Measurements from ENCODE around the gene PURB. TPM values are rescaled to one million over a fixed set of nuclear protein-coding genes. Genes with fewer than 3 reads are reported as not detected.

Gene PURB
- total RNA-seq, 1 donor from 2014 or later, result 13.1 TPM

GRCh38 chr7:44858161-44858560, 27.2 kb downstream of the PURB start:
- DNase-seq, result no peak
- TF ChIP-seq CTCF (IDR thresholded peaks at IDR 0.05; ENCODE audit: borderline replicate concordance), result no peak
- H3K4me1 ChIP-seq, result no peaks in the 10 kb centered on the region
- H3K4me3 ChIP-seq, result no peak overlapping the region
- no peaks in the 10 kb centered on the region for H3K27me3 ChIP-seq (ENCODE audit: low read depth)
- H3K36me3 ChIP-seq, result no peaks in the 10 kb centered on the region
- H3K9me3 ChIP-seq (replicated peaks), result no peaks in the 10 kb centered on the region
- H3K27ac ChIP-seq (replicated peaks), result no peak overlapping the region
- intact Hi-C loops (cut with micrococcal nuclease), result loop anchor here (10.0 kb wide), 1 partner anchor 277 kb away; no protein-coding TSS in a partner anchor

- DNase-seq, result no peak
- Histone ChIP-seq H3K27me3 (ENCODE audit: low read depth) (no peaks in the 10 kb centered on the region), H3K4me1 (no peaks in the 10 kb centered on the region), H3K27ac (replicated peaks) (no peak overlapping the region), H3K9me3 (replicated peaks) (no peaks in the 10 kb centered on the region), H3K36me3 (no peaks in the 10 kb centered on the region), H3K4me3 (no peak overlapping the region)
- no peak for TF ChIP-seq CTCF (IDR thresholded peaks at IDR 0.05; ENCODE audit: borderline replicate concordance)
- intact Hi-C loops (cut with micrococcal nuclease), result loop anchor here (10.0 kb wide), 1 partner anchor 280 kb away; no protein-coding TSS in a partner anchor
Measured at GRCh38 chr7:44854644-44855364, 30.5 kb downstream of the PURB start.

- H3K27me3 ChIP-seq (ENCODE audit: low read depth), result no peaks in the 10 kb centered on the region
- no peak overlapping the region for H3K4me3 ChIP-seq
- DNase-seq, result no peak
- intact Hi-C loops (cut with micrococcal nuclease), result loop anchor here (10.0 kb wide), 1 partner anchor 281 kb away; no protein-coding TSS in a partner anchor
- H3K36me3 ChIP-seq, result no peaks in the 10 kb centered on the region
- TF ChIP-seq CTCF (IDR thresholded peaks at IDR 0.05; ENCODE audit: borderline replicate concordance), result no peak
- H3K9me3 ChIP-seq (replicated peaks), result no peaks in the 10 kb centered on the region
- peaks cover 9% of the 10 kb centered on the region for H3K4me1 ChIP-seq
- no peak overlapping the region for H3K27ac ChIP-seq (replicated peaks)
Measured at GRCh38 chr7:44853391-44853790, 31.9 kb downstream of the PURB start.

GRCh38 chr7:44852590-44852989, 32.7 kb downstream of the PURB start:
- H3K4me1 ChIP-seq, result peaks cover 12% of the 10 kb centered on the region
- no peaks in the 10 kb centered on the region for H3K36me3 ChIP-seq
- H3K27ac ChIP-seq (replicated peaks), result no peak overlapping the region
- no peaks in the 10 kb centered on the region for H3K27me3 ChIP-seq (ENCODE audit: low read depth)
- intact Hi-C loops (cut with micrococcal nuclease), result loop anchor here (10.0 kb wide), 1 partner anchor 282 kb away; no protein-coding TSS in a partner anchor
- TF ChIP-seq CTCF (IDR thresholded peaks at IDR 0.05; ENCODE audit: borderline replicate concordance), result no peak
- DNase-seq, result no peak
- no peaks in the 10 kb centered on the region for H3K9me3 ChIP-seq (replicated peaks)
- no peak overlapping the region for H3K4me3 ChIP-seq

- intact Hi-C loops (cut with micrococcal nuclease), result loop anchor here (10.0 kb wide), 2 partner anchors 265 to 285 kb away; partner anchors contain the start of gene TMED4
- TF ChIP-seq CTCF (IDR thresholded peaks at IDR 0.05; ENCODE audit: borderline replicate concordance), result no peak
- Histone ChIP-seq H3K9me3 (replicated peaks) (no peaks in the 10 kb centered on the region), H3K27ac (replicated peaks) (no peak overlapping the region), H3K27me3 (ENCODE audit: low read depth) (no peaks in the 10 kb centered on the region), H3K4me3 (no peak overlapping the region), H3K36me3 (no peaks in the 10 kb centered on the region), H3K4me1 (peaks cover 37% of the 10 kb centered on the region)
- DNase-seq, result no peak
Measured at GRCh38 chr7:44849885-44850544, 35.3 kb downstream of the PURB start.

All from left ventricle myocardium inferior (tissue), 1 donor.